SH-SY5Y (cell line): ENCODE data around the gene RAD21L1.

Experiments used
- GATA2 ChIP-seq: IDR thresholded peaks from 2 replicates; pipeline ENCODE4 v1.6.1; 2011; ENCODE audit warnings: mild to moderate bottlenecking, low read depth, low read length
- GATA3 ChIP-seq: IDR thresholded peaks from 2 replicates; pipeline ENCODE4 v1.6.1; 2011; ENCODE audit warnings: low read depth, mild to moderate bottlenecking, low read length, moderate library complexity

GRCh38 chr20:1204576-1204975, 21.3 kb upstream of the RAD21L1 start:
- TF ChIP-seq GATA2 (no peak), GATA3 (no peak)
